ENCODE data around the gene COMT.

Gene COMT

DNA sequence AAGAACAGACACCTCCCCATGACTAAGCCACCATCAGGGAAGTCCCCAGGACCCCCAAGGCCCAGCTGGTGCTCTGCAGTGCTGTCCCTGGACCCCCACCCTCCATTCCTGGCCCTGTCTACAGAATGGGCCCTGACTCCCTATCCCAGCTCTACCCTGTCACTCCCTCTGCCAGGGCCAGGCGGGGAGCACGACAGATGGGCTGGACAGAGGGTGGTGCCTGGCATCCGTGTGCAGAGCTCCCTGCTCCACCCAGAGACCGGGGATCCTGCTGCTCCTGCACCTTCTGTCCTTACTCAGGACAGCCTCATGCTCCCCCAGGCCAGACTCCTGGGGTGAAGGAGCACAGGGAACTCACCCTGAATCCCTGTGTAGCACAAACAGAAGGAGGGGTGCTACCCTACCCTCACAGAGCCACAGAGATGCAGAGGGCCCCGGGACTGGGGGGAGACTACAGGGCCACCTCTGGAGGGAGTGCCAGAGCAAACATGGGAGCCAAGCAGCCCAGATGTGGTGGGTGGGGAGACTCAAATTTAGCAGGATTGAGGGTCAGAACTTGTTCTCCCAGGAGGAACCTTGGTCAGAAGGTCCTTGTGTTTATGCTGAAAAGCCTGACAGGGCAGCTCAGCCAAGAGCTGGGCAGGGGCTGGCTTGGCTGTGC, 73.1 kb downstream of the COMT start:
- no peak for DNase-seq

GRCh38 chr22:20015187-20015625, 73.6 kb downstream of the COMT start:
- no peak for DNase-seq

DNA sequence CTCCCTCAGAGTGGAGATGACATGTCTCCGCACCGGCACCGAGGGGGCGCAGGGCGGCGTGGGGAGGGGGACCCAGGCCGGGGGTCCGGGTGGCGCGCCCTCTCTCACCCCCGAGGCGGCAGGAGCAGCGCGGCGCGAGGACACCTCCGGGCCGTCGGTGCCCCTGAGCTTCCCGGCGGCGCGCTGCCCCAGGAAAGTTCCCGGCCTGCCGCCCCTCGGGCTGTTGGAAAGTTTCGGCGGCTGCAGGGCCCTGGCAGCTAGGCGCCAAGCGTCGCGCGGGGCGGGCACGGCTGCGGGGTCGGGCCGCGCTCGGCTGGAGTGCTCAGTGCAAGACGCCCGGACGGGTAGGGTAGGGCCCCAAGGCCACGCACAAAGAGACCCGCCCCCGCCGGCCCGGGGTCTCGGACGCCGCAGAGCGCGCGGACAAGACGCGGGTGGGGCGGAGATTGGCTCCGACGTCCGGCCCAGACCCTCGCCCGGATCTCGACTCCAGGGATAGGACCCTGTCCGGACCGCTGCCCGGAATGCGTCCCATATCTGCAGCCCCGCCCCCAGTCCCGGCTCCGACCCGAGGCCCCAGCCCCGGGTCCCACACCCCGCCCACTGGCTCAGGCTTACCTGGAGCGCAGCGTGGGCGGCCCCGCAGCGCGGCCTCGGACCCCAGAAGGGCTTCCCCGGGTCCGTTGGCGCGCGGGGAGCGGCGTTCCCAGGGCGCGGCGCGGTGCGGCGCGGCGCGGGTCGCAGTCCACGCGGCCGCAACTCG, 74.6 kb downstream of the COMT start:
- DNase-seq = no peak

DNA sequence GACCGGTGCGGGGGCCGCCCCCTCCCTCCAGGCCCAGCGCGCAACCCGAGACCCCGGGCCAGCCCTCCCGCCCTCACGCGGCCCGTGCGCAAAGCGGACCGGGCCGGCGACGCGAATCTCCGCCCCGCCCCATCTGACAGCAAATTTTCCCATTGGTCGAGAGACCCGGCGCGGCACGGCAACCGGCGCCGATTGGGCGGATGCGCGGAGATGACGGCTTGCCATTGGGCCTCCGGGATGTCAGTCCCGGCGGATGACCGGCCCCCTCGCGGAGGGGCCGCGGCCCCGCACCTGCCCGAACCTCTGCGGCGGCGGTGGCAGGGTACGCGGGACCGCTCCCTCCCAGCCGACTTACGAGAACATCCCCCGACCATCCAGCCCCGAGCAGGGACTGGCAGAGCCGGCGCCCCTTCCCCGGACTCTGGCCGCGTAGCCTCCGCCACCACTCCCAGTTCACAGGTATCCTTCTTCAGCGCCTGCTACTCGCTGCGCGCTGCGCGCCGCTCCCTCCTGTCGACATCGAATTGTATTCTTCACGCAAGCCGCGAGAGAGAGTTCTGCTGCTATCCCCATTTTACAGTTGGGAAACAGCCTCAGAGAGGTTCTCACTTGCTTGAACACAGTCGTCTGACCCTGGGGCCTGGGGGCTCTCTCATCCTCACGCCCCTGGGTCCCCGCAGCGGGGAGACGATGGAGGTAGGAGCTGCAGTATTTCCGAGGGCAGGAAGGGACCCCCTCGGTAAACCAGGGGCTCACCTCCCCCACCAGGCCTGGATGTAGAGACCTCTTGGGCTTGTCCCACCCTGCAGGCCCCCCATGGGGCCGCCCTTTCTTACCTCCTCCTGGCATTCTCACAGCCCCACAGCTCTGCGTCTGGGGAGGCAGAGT, 75.4 kb downstream of the COMT start, which contains the start of gene ARVCF:
TSS of gene ARVCF (minus strand) at position 90 of the 888 bp plus-strand sequence. CDS start 26,029 bp downstream, outside the sequence.
- peak; percentile 72 for DNase-seq

- no peak for DNase-seq
Observed at GRCh38 chr22:20017622-20017958, 76.0 kb downstream of the COMT start.

DNA sequence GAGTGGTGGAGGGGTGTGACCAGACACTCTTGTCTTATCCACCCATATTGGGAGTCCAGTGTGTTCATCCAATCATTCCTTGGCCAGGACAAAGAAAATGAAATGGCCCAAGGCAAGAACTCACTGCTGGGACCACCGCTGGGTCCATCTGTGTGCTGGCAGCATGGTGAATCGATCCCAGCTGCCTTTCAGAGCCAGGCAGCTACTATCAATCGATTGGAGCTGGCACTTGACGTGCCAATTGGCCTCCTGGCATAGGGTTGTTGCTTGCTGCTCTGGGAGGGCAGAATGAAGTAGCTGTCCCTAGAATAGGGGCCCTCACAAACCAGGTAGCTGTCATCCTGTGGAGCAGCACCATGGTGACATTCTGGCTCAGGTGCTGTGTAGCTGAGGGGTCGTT, 76.4 kb downstream of the COMT start:
- DNase-seq = no peak

All from NCI-H2107 (cell line).